ENCODE measurements around the gene SPTLC1.
"Not testable (repeated sequence)": the region's sequence is repeated elsewhere in the genome, so short reads cannot be mapped to it uniquely, and the experiment has no call there.

SPTLC1 gene

GRCh38 chr9:92121265-92121664 lies 6.1 kb upstream of the SPTLC1 start:
- no peak overlapping the region for H3K4me3 Mint-ChIP-seq
- TF ChIP-seq CTCF (IDR thresholded peaks at IDR 0.05; ENCODE audit: unreplicated experiment in 3 of 3): no peak

GRCh38 chr9:92120138-92120537 lies 4.9 kb upstream of the SPTLC1 start:
- Mint-ChIP-seq H3K4me3 (peak overlapping the region in 1 of 3 experiments; percentile 4), H3K36me3 (ENCODE audit: low read depth) (no peaks in the 10 kb centered on the region), H3K27ac (no peak overlapping the region)

More at GRCh38 chr9:92121265-92121664, 6.1 kb upstream of the SPTLC1 start:
- H3K27me3 Mint-ChIP-seq (ENCODE audit: low read depth): no peaks in the 10 kb centered on the region
- no peak overlapping the region for H3K27ac Mint-ChIP-seq
- H3K36me3 Mint-ChIP-seq (ENCODE audit: low read depth): no peaks in the 10 kb centered on the region
- no peaks in the 10 kb centered on the region for H3K9me3 Mint-ChIP-seq
- no peaks in the 10 kb centered on the region for H3K4me1 Mint-ChIP-seq

GRCh38 chr9:92119586-92119985 lies 4.4 kb upstream of the SPTLC1 start:
- Mint-ChIP-seq H3K4me3 (no peak overlapping the region), H3K4me1 (peaks cover 6% of the 10 kb centered on the region), H3K27me3 (ENCODE audit: low read depth) (no peaks in the 10 kb centered on the region), H3K9me3 (no peaks in the 10 kb centered on the region), H3K36me3 (ENCODE audit: low read depth) (no peaks in the 10 kb centered on the region), H3K27ac (no peak overlapping the region)
- no peak for TF ChIP-seq CTCF (IDR thresholded peaks at IDR 0.05; ENCODE audit: unreplicated experiment in 3 of 3)

More at GRCh38 chr9:92120138-92120537, 4.9 kb upstream of the SPTLC1 start:
- TF ChIP-seq CTCF (IDR thresholded peaks at IDR 0.05; ENCODE audit: unreplicated experiment in 3 of 3): no peak
- Mint-ChIP-seq H3K9me3 (no peaks in the 10 kb centered on the region), H3K27me3 (ENCODE audit: low read depth) (no peaks in the 10 kb centered on the region), H3K4me1 (peaks cover 4% of the 10 kb centered on the region)

GRCh38 chr9:92108122-92108521 lies 7.1 kb downstream of the SPTLC1 start:
- Mint-ChIP-seq H3K4me3 (no peak overlapping the region), H3K27ac (no peak overlapping the region), H3K27me3 (ENCODE audit: low read depth) (no peaks in the 10 kb centered on the region), H3K9me3 (peaks cover 6% of the 10 kb centered on the region), H3K4me1 (peaks cover under 1% of the 10 kb centered on the region), H3K36me3 (ENCODE audit: low read depth) (peaks cover 67% of the 10 kb centered on the region)
- TF ChIP-seq CTCF (IDR thresholded peaks at IDR 0.05; ENCODE audit: unreplicated experiment in 3 of 3): no peak

GRCh38 chr9:92105446-92106225 lies 9.6 kb downstream of the SPTLC1 start:
- H3K36me3 Mint-ChIP-seq (ENCODE audit: low read depth): peaks cover 74% of the 10 kb centered on the region

GRCh38 chr9:92103601-92104000 lies 11.6 kb downstream of the SPTLC1 start:
- not testable (repeated sequence) for H3K4me1 Mint-ChIP-seq; H3K4me3 Mint-ChIP-seq; H3K27me3 Mint-ChIP-seq (ENCODE audit: low read depth); H3K27ac Mint-ChIP-seq
- Mint-ChIP-seq H3K36me3 (ENCODE audit: low read depth) (peaks cover 77% of the 10 kb centered on the region), H3K9me3 (peaks cover 15% of the 10 kb centered on the region)

More at GRCh38 chr9:92105446-92106225, 9.6 kb downstream of the SPTLC1 start:
- H3K4me1 Mint-ChIP-seq; H3K27me3 Mint-ChIP-seq (ENCODE audit: low read depth); H3K4me3 Mint-ChIP-seq; H3K27ac Mint-ChIP-seq: not testable (repeated sequence)
- H3K9me3 Mint-ChIP-seq: peaks cover 15% of the 10 kb centered on the region

Data from nephron (organoid).